ENCODE measurements around the gene PHACTR4.

DNA sequence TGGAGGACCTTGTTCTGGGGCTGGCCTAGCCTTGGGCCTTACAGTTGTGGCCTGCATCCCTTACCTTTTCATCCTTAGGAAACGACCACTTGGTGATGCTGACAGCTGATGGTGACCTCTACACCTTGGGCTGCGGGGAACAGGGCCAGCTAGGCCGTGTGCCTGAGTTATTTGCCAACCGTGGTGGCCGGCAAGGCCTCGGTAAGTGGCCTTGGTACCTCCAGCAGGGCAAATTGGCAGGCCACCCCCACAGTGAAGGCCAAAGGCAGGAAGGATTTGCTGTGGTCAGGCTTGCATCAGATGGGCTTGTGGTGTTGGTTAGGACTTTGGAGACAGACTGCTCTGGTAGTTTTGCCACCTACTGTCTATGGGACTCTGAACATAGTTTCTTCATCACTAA lies 165.6 kb downstream of the PHACTR4 start:
- TF ChIP-seq, protein P1, sequence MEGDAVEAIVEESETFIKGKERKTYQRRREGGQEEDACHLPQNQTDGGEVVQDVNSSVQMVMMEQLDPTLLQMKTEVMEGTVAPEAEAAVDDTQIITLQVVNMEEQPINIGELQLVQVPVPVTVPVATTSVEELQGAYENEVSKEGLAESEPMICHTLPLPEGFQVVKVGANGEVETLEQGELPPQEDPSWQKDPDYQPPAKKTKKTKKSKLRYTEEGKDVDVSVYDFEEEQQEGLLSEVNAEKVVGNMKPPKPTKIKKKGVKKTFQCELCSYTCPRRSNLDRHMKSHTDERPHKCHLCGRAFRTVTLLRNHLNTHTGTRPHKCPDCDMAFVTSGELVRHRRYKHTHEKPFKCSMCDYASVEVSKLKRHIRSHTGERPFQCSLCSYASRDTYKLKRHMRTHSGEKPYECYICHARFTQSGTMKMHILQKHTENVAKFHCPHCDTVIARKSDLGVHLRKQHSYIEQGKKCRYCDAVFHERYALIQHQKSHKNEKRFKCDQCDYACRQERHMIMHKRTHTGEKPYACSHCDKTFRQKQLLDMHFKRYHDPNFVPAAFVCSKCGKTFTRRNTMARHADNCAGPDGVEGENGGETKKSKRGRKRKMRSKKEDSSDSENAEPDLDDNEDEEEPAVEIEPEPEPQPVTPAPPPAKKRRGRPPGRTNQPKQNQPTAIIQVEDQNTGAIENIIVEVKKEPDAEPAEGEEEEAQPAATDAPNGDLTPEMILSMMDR (IDR thresholded peaks at IDR 0.05) = no peak
- TF ChIP-seq POLR2A (IDR thresholded peaks at IDR 0.05) = no peak
